IgD-negative memory B cell (primary cell): ENCODE results near the gene LRP8. TPM values are rescaled to one million over a fixed set of nuclear protein-coding genes. Genes with fewer than 3 reads are reported as not detected.

Experiments
- H3K27ac Mint-ChIP-seq, 3 donors: one replicate each; pipeline ENCODE4 v1.8.0; 2020 to 2022; ENCODE audit warnings: mild to moderate bottlenecking in 3 of 3, mixed read lengths in 3 of 3, moderate library complexity in 1 of 3
- H3K27me3 Mint-ChIP-seq: one replicate; pipeline ENCODE4 v1.8.0; 2021; ENCODE audit warnings: mixed read lengths
- H3K36me3 Mint-ChIP-seq: one replicate; pipeline ENCODE4 v1.8.0; 2020; ENCODE audit warnings: mild to moderate bottlenecking, mixed read lengths
- H3K4me1 Mint-ChIP-seq, 3 donors: one replicate each; pipeline ENCODE4 v1.8.0; 2020 to 2022; ENCODE audit warnings: mixed read lengths in 3 of 3, mild to moderate bottlenecking in 1 of 3
- H3K4me3 Mint-ChIP-seq, 4 donors: one replicate each; pipeline ENCODE4 v1.8.0; 2020 to 2022; ENCODE audit warnings: mild to moderate bottlenecking in 4 of 4, mixed read lengths in 4 of 4, moderate library complexity in 3 of 4
- H3K9me3 Mint-ChIP-seq, 3 donors: one replicate each; pipeline ENCODE4 v1.8.0; 2020 to 2021; ENCODE audit warnings: mixed read lengths in 3 of 3, mild to moderate bottlenecking in 1 of 3
- polyA plus RNA-seq: library from polyadenylated mRNA; unstranded; fragments of 300-500 nt; fragmentation: Illumina TruSeq; gene quantifications from one replicate; pipeline ENCODE4 v1.2.3, GENCODE V29; 2021

Gene LRP8
- polyA plus RNA-seq, 1 donor from 2014 or later: 0.95 TPM

DNA sequence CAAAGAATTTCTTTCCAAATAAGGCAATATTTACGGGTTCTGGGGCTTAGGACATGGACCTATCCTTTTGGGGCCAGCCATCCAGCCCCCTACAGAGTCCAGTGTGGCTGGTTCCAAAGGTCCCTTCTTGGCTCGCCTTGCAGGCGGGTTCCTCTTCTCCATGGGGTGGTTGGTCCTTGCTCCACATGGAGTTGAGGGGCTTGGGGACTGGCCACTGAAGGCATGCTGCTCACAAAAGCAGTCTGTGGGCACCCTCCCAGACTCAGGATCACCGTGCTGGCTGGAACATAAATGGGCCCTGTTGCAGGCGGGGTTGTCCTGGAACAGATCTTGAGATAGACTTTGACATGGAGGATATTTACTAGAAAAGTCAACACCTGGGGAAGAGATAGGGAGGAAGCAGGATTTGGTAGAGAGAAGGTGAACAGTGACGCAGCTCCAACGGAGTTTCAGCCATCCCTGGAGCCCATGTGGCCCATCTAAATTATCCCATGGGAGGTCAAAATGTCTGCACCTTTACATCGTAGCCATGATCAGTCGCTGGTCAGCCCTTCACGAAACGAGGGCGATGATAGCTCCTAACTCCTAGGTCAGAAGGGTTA lies 39.1 kb upstream of the LRP8 start:
- peaks cover 7% of the 10 kb centered on the region for H3K36me3 Mint-ChIP-seq
- H3K27me3 Mint-ChIP-seq: peaks cover 2% of the 10 kb centered on the region
- peak overlapping the region in 2 of 3 donors; percentile 27 to 53 for H3K27ac Mint-ChIP-seq
- H3K4me1 Mint-ChIP-seq: peaks cover 16 to 27% (median 27%) of the 10 kb centered on the region in 3 donors
- H3K4me3 Mint-ChIP-seq: peak overlapping the region; percentile 85 to 97 (median 92)
- H3K9me3 Mint-ChIP-seq: no peaks in the 10 kb centered on the region

DNA sequence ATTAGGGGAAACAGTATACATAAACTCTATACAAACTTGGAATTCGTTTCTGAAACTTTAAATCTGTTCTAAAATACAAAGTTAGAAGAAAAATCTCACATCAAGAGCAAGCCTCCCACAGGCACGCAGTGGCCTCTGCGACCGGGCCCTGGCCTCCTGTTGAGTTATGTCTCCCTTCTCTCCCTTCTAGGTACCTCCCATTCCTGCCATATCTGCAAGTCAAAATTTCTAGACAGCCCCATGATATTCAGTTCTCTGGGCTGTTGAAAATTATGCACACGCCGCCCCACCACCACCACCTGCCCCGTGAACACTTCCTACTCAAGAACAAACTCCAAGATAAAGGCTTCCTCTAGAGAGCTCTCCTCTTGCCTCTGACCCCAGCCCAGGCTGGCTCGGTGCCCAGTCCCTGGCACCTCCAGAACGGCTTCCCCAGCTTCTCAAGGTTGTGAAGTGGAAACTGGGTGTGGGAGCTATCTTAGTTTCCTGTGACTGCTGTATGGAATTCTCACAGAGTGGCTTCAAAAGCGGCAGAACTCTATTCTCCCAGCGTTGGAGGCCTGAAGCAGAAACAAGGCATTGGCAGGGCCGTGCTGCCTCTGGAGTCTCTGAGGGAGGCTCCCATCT lies 37.7 kb upstream of the LRP8 start:
- Mint-ChIP-seq H3K4me1 (peaks cover 16 to 27% (median 27%) of the 10 kb centered on the region in 3 donors), H3K27ac (peak overlapping the region in 1 of 3 donors; percentile 51), H3K4me3 (peak overlapping the region; percentile 45 to 88 (median 64))

DNA sequence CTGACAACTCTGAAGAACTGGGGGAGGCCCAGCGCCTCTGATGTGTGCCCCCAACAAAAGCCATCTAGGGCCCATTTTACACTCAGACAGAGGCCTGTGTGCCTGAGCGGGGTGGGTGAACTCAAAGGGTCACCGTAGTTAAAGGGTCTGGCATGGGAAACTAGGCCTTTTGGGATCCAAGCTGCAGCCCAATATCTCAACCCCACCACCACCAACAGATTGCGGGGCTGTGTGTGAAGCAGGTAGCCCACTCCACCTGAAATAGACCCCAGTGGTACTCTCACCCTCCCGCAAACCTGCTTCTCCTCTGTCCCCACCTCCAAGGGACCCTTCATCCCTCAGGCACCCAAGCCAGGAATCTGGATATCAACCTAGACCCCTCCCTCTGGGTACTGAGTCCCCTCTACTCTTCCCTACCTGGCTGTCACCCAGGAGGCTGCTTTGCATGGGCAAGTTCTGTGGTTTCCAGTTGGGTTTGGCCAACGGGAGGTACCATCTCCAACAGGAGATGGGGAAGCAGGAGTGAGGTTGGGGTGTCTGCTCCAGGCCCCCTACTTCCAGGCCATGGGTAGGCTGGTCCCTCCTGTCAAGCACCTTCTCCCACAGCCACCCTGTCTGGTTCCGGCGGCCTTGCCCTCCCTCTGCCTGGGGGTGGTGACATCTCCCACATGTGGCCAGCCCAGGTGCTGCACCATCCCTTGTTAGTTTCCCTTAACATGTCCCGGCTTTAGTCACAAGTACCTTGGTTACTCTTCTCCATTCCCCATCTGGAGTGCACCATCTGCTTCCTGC lies 35.2 kb upstream of the LRP8 start:
- H3K27ac Mint-ChIP-seq: peak overlapping the region in 1 of 3 donors; percentile 68
- peaks cover 13 to 23% (median 21%) of the 10 kb centered on the region in 3 donors for H3K4me1 Mint-ChIP-seq
- peaks cover 2% of the 10 kb centered on the region for H3K27me3 Mint-ChIP-seq
- H3K36me3 Mint-ChIP-seq: peaks cover 5% of the 10 kb centered on the region
- peak overlapping the region in 2 of 4 donors; percentile 4 to 22 for H3K4me3 Mint-ChIP-seq
- peaks cover 0 to 3% (median 2%) of the 10 kb centered on the region in 3 donors for H3K9me3 Mint-ChIP-seq

More for the DNA sequence above, 37.7 kb upstream of the LRP8 start:
- Mint-ChIP-seq H3K9me3 (no peaks in the 10 kb centered on the region), H3K36me3 (peaks cover 5% of the 10 kb centered on the region), H3K27me3 (peaks cover 2% of the 10 kb centered on the region)

DNA sequence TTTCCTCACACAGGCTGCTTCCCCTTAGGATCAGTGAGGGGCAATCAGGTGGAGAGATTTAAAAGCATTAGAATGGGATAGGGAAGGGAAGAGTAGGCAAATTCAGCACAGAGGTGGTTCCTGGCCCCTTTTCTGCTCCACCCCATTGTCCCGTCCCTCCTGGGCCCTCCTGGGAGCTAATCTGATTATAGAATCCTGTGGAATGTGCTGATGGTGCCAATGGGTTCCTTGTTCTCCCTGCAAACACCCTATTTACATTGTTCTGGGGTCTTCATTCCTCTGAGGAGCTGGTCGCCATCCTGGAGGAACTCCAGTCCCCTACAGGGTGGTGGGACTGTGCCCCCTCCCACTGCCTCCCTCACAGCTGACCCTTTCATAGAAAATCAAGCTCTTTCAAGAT lies 34.4 kb upstream of the LRP8 start:
- H3K27ac Mint-ChIP-seq: peak overlapping the region in 1 of 3 donors; percentile 62
- peaks cover 0 to 4% (median 3%) of the 10 kb centered on the region in 3 donors for H3K9me3 Mint-ChIP-seq
- peaks cover 5% of the 10 kb centered on the region for H3K36me3 Mint-ChIP-seq
- H3K4me3 Mint-ChIP-seq: no peak overlapping the region
- peaks cover 9 to 19% (median 17%) of the 10 kb centered on the region in 3 donors for H3K4me1 Mint-ChIP-seq
- peaks cover 2% of the 10 kb centered on the region for H3K27me3 Mint-ChIP-seq

DNA sequence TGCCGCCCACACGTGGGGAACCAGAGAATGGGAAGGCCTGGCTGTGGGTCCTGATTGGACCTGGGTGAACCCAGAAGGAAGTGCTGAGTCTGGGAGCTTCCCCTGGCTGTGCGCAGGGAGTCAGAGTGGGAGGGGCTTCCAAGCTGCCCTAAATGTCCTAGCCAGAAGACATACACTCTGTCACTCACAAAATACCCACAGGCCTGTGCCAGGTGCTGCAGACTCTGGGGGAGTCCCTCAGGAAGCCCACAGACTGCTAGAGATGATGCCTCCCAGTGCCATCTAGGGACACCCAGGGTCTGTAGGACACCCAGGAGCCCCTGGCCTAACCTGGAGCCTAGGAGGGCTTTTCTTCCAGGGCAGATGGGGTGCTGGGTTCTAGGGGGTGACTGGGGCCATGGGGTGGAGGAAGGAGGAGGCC lies 33.7 kb upstream of the LRP8 start:
- peak overlapping the region in 1 of 3 donors; percentile 62 for H3K27ac Mint-ChIP-seq
- H3K36me3 Mint-ChIP-seq: peaks cover 7% of the 10 kb centered on the region
- no peak overlapping the region for H3K4me3 Mint-ChIP-seq
- peaks cover 2% of the 10 kb centered on the region for H3K27me3 Mint-ChIP-seq
- peaks cover 0 to 10% (median 9%) of the 10 kb centered on the region in 3 donors for H3K9me3 Mint-ChIP-seq
- H3K4me1 Mint-ChIP-seq: peaks cover 9 to 16% (median 13%) of the 10 kb centered on the region in 3 donors

DNA sequence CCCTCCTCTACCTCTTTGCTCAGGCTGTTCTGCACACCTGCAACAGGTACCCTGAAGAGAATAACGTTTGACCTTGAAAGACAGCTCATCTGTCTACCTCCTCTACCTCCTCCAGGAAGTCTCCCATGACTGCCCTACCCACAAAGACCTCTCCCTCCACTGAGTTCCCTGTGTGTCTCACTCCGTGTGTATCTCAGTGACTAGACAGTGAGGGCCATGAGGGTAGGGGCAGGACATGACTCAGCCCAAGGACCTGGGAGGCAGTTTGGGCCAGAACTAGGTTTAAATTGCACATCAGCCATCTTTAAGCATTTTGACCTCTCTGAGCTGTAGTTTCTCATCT lies 32.0 kb upstream of the LRP8 start:
- H3K4me3 Mint-ChIP-seq: no peak overlapping the region
- peaks cover under 1 to 4% (median 3%) of the 10 kb centered on the region in 3 donors for H3K4me1 Mint-ChIP-seq
- H3K9me3 Mint-ChIP-seq: peaks cover 0 to 10% (median 9%) of the 10 kb centered on the region in 3 donors
- H3K36me3 Mint-ChIP-seq: peaks cover 4% of the 10 kb centered on the region
- no peak overlapping the region for H3K27ac Mint-ChIP-seq
- peaks cover 2% of the 10 kb centered on the region for H3K27me3 Mint-ChIP-seq

DNA sequence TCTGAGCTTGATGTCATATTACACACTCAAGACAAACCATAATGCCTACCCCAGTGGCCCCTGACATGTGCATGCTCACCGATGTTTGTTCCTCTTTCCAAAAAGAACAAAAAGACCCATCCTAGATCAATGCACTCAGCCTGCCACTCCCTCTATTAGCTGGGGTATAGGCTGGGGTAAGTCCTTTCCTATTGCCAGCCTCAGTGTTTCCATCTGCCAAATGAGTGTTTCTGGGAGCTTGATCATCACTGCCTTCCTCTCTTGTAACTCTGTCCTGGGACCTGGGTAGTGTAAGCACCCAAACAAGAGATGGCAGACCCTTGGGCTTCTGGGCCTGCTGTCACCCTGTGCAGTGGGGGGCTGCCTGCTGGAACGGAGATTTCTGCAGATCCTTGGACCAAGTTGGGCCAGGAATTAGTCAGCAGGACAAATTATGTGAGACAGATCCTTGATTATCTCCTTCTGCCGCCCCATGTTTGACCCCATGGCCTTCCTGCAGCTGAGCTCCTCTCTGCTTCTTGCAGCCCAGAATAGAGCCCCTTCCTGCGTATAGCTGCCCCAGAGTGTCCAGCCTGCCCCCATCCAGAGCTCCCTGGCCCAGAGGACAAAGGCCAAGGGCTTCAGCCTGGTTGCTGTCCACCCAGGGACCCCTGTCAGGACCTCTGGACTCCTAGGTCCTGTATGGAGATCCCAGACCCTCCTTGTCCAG lies 31.5 kb upstream of the LRP8 start:
- H3K36me3 Mint-ChIP-seq: peaks cover 2% of the 10 kb centered on the region
- H3K9me3 Mint-ChIP-seq: peaks cover 0 to 10% (median 9%) of the 10 kb centered on the region in 3 donors
- H3K27me3 Mint-ChIP-seq: peaks cover 2% of the 10 kb centered on the region
- H3K27ac Mint-ChIP-seq: no peak overlapping the region
- H3K4me3 Mint-ChIP-seq: no peak overlapping the region
- H3K4me1 Mint-ChIP-seq: peaks cover 0 to 3% (median 1%) of the 10 kb centered on the region in 3 donors

DNA sequence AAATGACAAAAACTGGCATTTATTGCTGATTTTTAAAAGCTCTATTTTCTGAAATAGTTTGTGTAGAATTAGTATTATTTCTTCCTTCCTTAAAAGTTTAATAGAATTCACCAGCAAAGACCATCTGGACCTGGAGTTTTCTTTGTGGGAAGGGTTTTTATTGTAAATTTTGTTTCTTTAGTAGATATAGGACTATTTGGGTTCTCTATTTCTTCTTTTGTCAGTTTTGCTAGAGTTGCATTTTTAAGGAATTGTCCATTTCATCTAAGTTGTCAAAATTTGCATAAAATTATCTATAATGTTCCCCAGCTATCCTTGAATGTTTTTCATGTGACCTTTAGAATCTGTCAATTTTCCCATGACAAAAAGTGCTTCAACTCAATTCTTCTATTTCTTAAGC lies 28.8 kb upstream of the LRP8 start:
- H3K27me3 Mint-ChIP-seq: no peaks in the 10 kb centered on the region
- H3K9me3 Mint-ChIP-seq: peaks cover 0 to 10% (median 9%) of the 10 kb centered on the region in 3 donors
- no peaks in the 10 kb centered on the region for H3K4me1 Mint-ChIP-seq
- no peak overlapping the region for H3K4me3 Mint-ChIP-seq
- peaks cover 2% of the 10 kb centered on the region for H3K36me3 Mint-ChIP-seq
- peak overlapping the region in 1 of 3 donors; percentile 47 for H3K27ac Mint-ChIP-seq

DNA sequence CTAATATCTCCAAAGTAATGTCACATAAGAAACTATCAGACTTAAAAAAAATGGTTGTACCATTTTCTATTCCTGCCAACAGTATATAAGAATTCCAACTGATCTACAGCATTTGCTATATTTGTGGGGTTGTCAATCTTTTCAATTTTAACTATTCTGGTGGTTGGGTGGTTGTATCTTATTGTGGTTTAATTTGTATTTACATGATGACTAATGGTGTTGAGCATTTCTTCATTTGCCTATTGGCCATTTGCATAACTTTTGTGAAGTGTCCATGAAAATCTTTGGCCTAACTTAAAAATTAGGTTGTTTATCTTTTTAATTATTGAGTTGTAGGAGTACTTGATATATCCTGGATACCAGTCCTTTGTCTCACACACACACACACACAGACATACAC lies 26.2 kb upstream of the LRP8 start:
- Mint-ChIP-seq H3K4me3 (no peak overlapping the region), H3K4me1 (no peaks in the 10 kb centered on the region), H3K27ac (no peak overlapping the region), H3K9me3 (peaks cover 0 to 10% (median 9%) of the 10 kb centered on the region in 3 donors), H3K36me3 (peaks cover 2% of the 10 kb centered on the region), H3K27me3 (no peaks in the 10 kb centered on the region)

DNA sequence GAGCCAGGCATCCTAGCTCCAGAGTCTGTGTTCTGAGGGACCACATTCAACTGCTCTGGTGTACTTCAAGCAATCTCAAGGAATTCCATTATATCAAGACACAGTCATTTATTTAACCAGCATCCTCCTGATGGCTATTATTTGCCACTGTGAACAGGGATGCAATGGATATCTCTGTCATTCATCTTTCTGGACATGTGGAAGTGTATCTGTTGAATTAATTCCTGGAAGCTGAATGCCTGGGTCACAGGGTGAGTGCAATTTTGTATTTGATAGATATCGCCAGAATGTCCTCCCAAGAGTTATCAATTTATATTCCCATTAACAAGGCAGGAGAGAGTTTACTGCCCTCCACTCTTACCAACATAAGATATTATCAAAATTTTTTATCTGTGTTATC lies 24.7 kb upstream of the LRP8 start:
- no peaks in the 10 kb centered on the region for H3K4me1 Mint-ChIP-seq
- peaks cover 2% of the 10 kb centered on the region for H3K36me3 Mint-ChIP-seq
- H3K27ac Mint-ChIP-seq: no peak overlapping the region
- H3K4me3 Mint-ChIP-seq: no peak overlapping the region
- H3K27me3 Mint-ChIP-seq: no peaks in the 10 kb centered on the region
- peaks cover 0 to 6% (median 5%) of the 10 kb centered on the region in 3 donors for H3K9me3 Mint-ChIP-seq

DNA sequence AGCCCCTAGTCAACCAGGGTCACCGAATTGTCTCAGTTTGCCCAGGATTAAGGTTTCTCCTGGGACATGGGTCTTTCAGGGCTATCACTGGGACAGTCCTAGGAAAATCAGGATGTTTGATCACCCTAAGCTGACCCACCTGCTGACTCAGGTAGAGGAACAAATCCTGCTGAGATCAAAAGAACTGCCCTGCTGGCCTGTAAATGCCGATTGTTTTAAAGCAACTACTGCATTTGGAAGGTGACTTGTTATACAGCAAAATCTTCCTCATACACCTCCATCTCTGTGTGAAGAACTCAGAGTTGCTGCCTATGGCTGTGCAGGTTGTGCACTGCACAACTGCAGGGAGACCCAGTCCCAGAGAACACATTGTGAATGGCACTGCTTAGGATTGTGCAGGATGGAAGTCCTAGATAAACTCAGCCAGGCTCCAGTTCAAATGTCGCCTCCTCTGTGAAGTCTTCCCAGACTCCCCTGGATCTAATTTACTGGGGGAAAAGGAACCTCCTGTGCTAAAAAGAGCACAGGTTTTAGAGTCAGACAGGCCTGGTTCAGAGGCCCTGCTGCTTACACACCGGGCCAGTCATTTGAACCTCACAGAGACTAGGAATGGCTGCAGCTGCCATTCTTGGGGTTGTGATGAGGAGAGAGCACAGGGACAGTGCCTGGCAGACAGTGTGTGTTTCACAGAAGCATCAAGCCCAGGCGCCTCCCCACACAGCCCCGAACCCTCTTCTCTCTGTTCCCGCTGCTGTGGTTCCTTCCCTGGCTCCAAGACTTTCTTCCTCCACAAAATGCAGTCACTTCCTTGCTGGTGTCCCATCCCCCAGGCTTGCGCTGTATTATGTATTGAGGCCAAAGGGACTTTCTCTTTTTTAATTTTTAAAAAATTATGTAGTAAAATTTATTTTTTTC lies 23.2 kb upstream of the LRP8 start:
- Mint-ChIP-seq H3K4me1 (no peaks in the 10 kb centered on the region), H3K36me3 (no peaks in the 10 kb centered on the region), H3K27me3 (no peaks in the 10 kb centered on the region), H3K27ac (no peak overlapping the region), H3K9me3 (no peaks in the 10 kb centered on the region), H3K4me3 (peak overlapping the region in 1 of 4 donors; percentile 8)

DNA sequence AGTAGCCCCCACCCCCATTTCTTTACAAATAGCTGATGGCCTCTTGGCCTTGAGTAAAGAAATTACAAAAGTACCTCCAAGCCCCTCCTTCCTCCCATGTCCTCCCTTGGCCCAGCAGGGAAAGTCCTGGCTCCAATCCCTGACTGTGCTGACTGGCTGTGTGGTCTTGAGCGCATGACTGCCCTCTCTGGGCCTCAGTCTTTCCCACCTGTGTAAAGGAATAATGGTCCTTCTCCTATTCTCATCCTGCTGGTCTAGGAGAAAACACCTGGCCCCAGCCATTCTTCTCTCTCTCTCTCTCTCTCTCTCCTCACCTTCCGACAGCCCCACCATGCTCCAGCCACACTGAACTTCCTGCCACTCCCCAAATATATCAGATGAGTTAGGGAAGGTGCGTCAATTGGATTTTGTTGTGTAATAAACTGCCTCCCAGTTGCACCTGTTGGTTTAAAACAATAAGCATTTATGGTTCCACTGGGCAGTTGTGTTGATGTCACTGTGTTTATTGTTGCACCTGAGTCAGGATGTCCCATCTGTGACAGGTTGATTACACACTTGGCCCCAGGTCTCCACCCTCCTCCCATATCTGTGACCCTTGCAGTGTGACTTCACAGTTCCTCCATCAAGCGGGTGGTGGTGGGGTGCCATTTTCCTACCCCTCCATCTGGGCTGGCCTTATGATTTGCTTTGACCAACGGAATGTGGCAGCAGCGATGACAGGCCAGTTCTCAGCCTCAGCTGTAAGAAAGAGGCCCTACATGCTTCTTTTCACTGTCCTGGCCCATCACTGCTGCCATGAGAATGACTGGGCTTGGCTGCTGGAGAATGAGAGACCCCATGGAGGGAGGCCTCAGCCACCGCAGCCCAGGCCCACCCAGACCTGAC lies 22.3 kb upstream of the LRP8 start:
- Mint-ChIP-seq H3K27me3 (no peaks in the 10 kb centered on the region), H3K4me1 (peaks cover 6 to 9% (median 7%) of the 10 kb centered on the region in 3 donors), H3K36me3 (no peaks in the 10 kb centered on the region), H3K4me3 (no peak overlapping the region), H3K27ac (no peak overlapping the region), H3K9me3 (no peaks in the 10 kb centered on the region)

DNA sequence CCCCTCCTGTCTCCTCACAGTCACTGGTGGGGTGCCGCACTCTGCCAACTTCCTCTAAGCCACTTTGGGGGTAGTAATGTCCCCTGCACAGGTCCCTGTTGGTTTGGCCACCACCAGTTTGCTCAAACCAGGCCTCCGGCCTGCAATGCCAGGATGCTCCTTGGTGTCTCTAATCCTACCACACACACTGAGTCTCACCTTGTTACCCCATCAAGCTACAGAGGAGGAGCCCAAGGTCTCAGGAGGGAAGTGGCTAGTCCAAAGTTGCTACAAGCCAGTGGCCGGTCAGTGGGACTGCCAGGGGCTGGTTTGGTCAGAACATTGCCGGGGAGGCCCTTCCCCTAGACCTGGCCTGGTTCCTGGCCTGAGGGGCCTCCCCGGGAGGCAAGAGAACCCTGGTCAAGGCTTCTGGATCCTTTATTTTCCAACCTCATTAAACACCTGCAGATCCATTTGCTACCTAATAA lies 21.5 kb upstream of the LRP8 start:
- no peaks in the 10 kb centered on the region for H3K36me3 Mint-ChIP-seq
- H3K9me3 Mint-ChIP-seq: no peaks in the 10 kb centered on the region
- no peak overlapping the region for H3K4me3 Mint-ChIP-seq
- no peak overlapping the region for H3K27ac Mint-ChIP-seq
- peaks cover 6 to 9% (median 8%) of the 10 kb centered on the region in 3 donors for H3K4me1 Mint-ChIP-seq
- no peaks in the 10 kb centered on the region for H3K27me3 Mint-ChIP-seq
